Keratinocyte (primary cell): ENCODE data around the gene ZNF516. TPM values are rescaled to one million over a fixed set of nuclear protein-coding genes. Genes with fewer than 3 reads are reported as not detected.

Source experiments
- DNase-seq: peaks from one replicate; pipeline ENCODE4 v3.0.0-alpha.2; 2011; ENCODE audit warnings: low read depth, missing footprints, low spot score
- FAIRE-seq: peaks from 2 replicates; lab custom pipeline; 2011; peaks lifted over from hg19 to GRCh38; lab: Jason Lieb, UNC
- H2AFZ ChIP-seq: 2 replicates; pipeline ENCODE4 v1.6.0; 2012; ENCODE audit warnings: low read length, control low read depth, inconsistent platforms; ENCODE audit not compliant: control insufficient read depth
- H3K27ac ChIP-seq: 2 replicates; pipeline ENCODE4 v1.5.1; 2011; ENCODE audit warnings: low read length; ENCODE audit not compliant: control insufficient read depth, insufficient read depth
- H3K27me3 ChIP-seq: 3 replicates; pipeline ENCODE4 v1.6.0; 2011; ENCODE audit warnings: low read length; ENCODE audit not compliant: control insufficient read depth, insufficient read depth; ENCODE audit errors: extremely low read depth
- H3K36me3 ChIP-seq, 2 experiments: 2 replicates in 1 of 2; 3 replicates in 1 of 2; pipeline ENCODE4 v1.5.1; 2011; ENCODE audit warnings: low read length in 2 of 2, mild to moderate bottlenecking in 1 of 2; ENCODE audit not compliant: control insufficient read depth in 2 of 2, insufficient read depth in 2 of 2; ENCODE audit errors: extremely low read depth in 1 of 2
- H3K4me1 ChIP-seq: 3 replicates; pipeline ENCODE4 v1.5.1; 2011; ENCODE audit warnings: low read length; ENCODE audit not compliant: control insufficient read depth, insufficient read depth; ENCODE audit errors: extremely low read depth
- H3K4me2 ChIP-seq: 3 replicates; pipeline ENCODE4 v1.6.0; 2011; ENCODE audit warnings: low read depth, low read length; ENCODE audit not compliant: control insufficient read depth, insufficient read depth; ENCODE audit errors: extremely low read depth
- H3K4me3 ChIP-seq, 3 experiments: fragments of 200-600 bp in 1 of 3; sonication (generic) in 1 of 3; 2 replicates in 2 of 3; 3 replicates in 1 of 3; pipeline ENCODE4 v1.5.1; 2011 to 2016; ENCODE audit warnings: low read length in 3 of 3, mild to moderate bottlenecking in 3 of 3, control low read depth in 2 of 3, inconsistent platforms in 1 of 3, low read depth in 1 of 3, mixed read lengths in 1 of 3, mixed run types in 1 of 3, moderate library complexity in 1 of 3; ENCODE audit not compliant: control insufficient read depth in 2 of 3, insufficient read depth in 2 of 3; ENCODE audit errors: extremely low read depth in 1 of 3
- H3K79me2 ChIP-seq: 2 replicates; pipeline ENCODE4 v1.6.0; 2012; ENCODE audit warnings: low read length; ENCODE audit not compliant: control insufficient read depth, insufficient read depth
- H3K9ac ChIP-seq: 3 replicates; pipeline ENCODE4 v1.6.0; 2011; ENCODE audit warnings: low read length; ENCODE audit not compliant: control insufficient read depth, insufficient read depth; ENCODE audit errors: extremely low read depth
- H3K9me1 ChIP-seq: 3 replicates; pipeline ENCODE4 v1.6.0; 2011; ENCODE audit warnings: low read length; ENCODE audit not compliant: control insufficient read depth, insufficient read depth; ENCODE audit errors: extremely low read depth
- H3K9me3 ChIP-seq: 2 replicates; pipeline ENCODE4 v1.5.1; 2012; ENCODE audit warnings: low read depth, low read length; ENCODE audit not compliant: control insufficient read depth
- H4K20me1 ChIP-seq: 3 replicates; pipeline ENCODE4 v1.6.0; 2011; ENCODE audit warnings: low read length; ENCODE audit not compliant: control insufficient read depth, insufficient read depth; ENCODE audit errors: extremely low read depth
- CTCF ChIP-seq, 3 experiments: IDR thresholded peaks in 1 of 3; conservative IDR thresholded peaks in 1 of 3; optimal IDR thresholded peaks in 1 of 3; 2 replicates in 2 of 3; 3 replicates in 1 of 3; pipeline versions ENCODE3 to v1.5.1; 2011; ENCODE audit warnings: low read length in 3 of 3, mild to moderate bottlenecking in 3 of 3, moderate library complexity in 2 of 3, control low read depth in 1 of 3, inconsistent platforms in 1 of 3; ENCODE audit not compliant: insufficient read depth in 2 of 3; ENCODE audit errors: extremely low read depth in 1 of 3
- EZH2 ChIP-seq: IDR thresholded peaks from one replicate; pipeline ENCODE4 v1.6.1; 2012; ENCODE audit warnings: inconsistent platforms, mild to moderate bottlenecking, low read length, moderate library complexity
- dilution Hi-C: fragments of 300-500 bp; cut with MboI; formaldehyde crosslinking; loops from one replicate; pipeline ENCODE4 v1.7.0; 2020; ENCODE audit warnings: low sequenced_read_pairs; ENCODE audit not compliant: extremely low pct_ligation_motif_present
- polyA plus RNA-seq, 5 experiments: library from polyadenylated mRNA; depleted of rRNA in 3 of 5; stranded (reverse) in 3 of 5; stranded (forward) in 1 of 5; unstranded in 1 of 5; fragments of >200 nt; gene quantifications; 1 replicate in 1 of 5; 2 replicates in 3 of 5; 3 replicates in 1 of 5; pipeline versions ENCODE4 v1.2.1 to v1.2.3, GENCODE V29; 2011 to 2012; ENCODE audit warnings: missing spikeins in 2 of 5, low read depth in 1 of 5, low replicate concordance in 1 of 5

The ZNF516 gene
- polyA plus RNA-seq, 1 donor (not counting 4 experiments of a cell fraction or from before 2014, with no cell fraction given), result 9.3 TPM

DNA sequence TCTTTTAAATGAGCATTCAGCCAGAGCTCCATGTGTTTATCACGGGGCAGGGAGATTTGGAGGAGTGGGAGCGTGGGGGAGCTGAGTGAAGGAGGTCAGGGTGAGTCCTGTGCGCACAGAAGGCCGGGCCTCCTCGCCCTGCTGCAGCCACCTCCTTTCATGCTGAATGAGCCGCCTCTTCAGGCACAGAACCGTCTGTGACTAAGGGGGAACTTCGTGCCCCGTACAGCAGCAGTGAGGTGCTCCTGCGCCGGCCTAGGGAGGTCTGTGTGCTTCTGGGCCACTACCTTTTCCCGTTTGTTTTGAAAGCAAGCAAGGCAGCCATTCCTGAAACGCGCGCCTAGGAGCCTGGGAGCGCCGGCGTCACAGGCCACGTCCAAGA, 27.1 kb upstream of the ZNF516 start:
- H3K79me2 ChIP-seq, result no peaks in the 10 kb centered on the region
- no peak overlapping the region for H3K9ac ChIP-seq
- no peaks in the 10 kb centered on the region for H3K9me1 ChIP-seq
- H3K9me3 ChIP-seq, result no peaks in the 10 kb centered on the region
- H4K20me1 ChIP-seq, result no peaks in the 10 kb centered on the region
- no peak overlapping the region for H3K27ac ChIP-seq
- H3K27me3 ChIP-seq, result peaks cover 18% of the 10 kb centered on the region
- H3K4me1 ChIP-seq, result no peaks in the 10 kb centered on the region
- H3K4me3 ChIP-seq, result no peak overlapping the region
- H3K4me2 ChIP-seq, result no peak overlapping the region
- FAIRE-seq (no peak), DNase-seq (no peak)
- no peak for TF ChIP-seq EZH2
- TF ChIP-seq CTCF (optimal IDR thresholded peaks at IDR 0.05 in 1 of 3, IDR thresholded peaks at IDR 0.05 in 1 of 3, conservative IDR thresholded peaks at IDR 0.05 in 1 of 3; ENCODE audit: extremely low read depth in 1 of 3, insufficient read depth in 2 of 3, low read length in 3 of 3), result no peak
- H3K36me3 ChIP-seq, result no peaks in the 10 kb centered on the region
- no peak overlapping the region for H2AFZ ChIP-seq
- dilution Hi-C loops, result no loop called here

GRCh38 chr18:76521417-76522121, 26.5 kb upstream of the ZNF516 start:
- Histone ChIP-seq H3K4me1 (no peaks in the 10 kb centered on the region), H3K4me3 (no peak overlapping the region)

More at GRCh38 chr18:76521417-76522121, 26.5 kb upstream of the ZNF516 start:
- no peaks in the 10 kb centered on the region for H3K9me3 ChIP-seq
- no peak for FAIRE-seq
- H2AFZ ChIP-seq, result no peak overlapping the region
- DNase-seq, result no peak
- no peaks in the 10 kb centered on the region for H3K79me2 ChIP-seq
- no peak overlapping the region for H3K9ac ChIP-seq
- no peak for TF ChIP-seq EZH2
- TF ChIP-seq CTCF (optimal IDR thresholded peaks at IDR 0.05 in 1 of 3, IDR thresholded peaks at IDR 0.05 in 1 of 3, conservative IDR thresholded peaks at IDR 0.05 in 1 of 3; ENCODE audit: extremely low read depth in 1 of 3, insufficient read depth in 2 of 3, low read length in 3 of 3), result no peak
- H4K20me1 ChIP-seq, result no peaks in the 10 kb centered on the region
- no peaks in the 10 kb centered on the region for H3K36me3 ChIP-seq
- no peak overlapping the region for H3K27ac ChIP-seq
- H3K4me2 ChIP-seq, result no peak overlapping the region
- dilution Hi-C loops, result no loop called here
- H3K27me3 ChIP-seq, result peaks cover 13% of the 10 kb centered on the region
- H3K9me1 ChIP-seq, result no peaks in the 10 kb centered on the region
